AG04449 (cell line): ENCODE measurements around the gene ATP6V0B.

Experiments used
- CTCF ChIA-PET: fragments of 350-600 bp; formaldehyde crosslinking; extraction: SDS; loops from one replicate; lab custom pipeline; 2021; ENCODE audit warnings: antibody characterized with exemption; lab: Yijun Ruan, JAX
- POLR2A ChIA-PET: fragments of 400-600, 350-600 bp; formaldehyde crosslinking; extraction: SDS; loops from one replicate; lab custom pipeline; 2020; ENCODE audit warnings: antibody characterized with exemption, inconsistent platforms; lab: Yijun Ruan, JAX
- DNase-seq: peaks from one replicate; pipeline ENCODE4 v3.0.0-alpha.2; 2010; ENCODE audit warnings: low read depth, low spot score
- H3K4me3 ChIP-seq: 2 replicates; pipeline ENCODE4 v1.5.1; 2011; ENCODE audit warnings: low read depth, mild to moderate bottlenecking, control low read depth, low read length
- CTCF ChIP-seq: IDR thresholded peaks from one replicate; pipeline ENCODE4 v1.5.1; 2011; ENCODE audit warnings: mild to moderate bottlenecking, moderate library complexity, low read length, control low read depth, inconsistent platforms; ENCODE audit not compliant: insufficient read depth; ENCODE audit errors: missing control alignments

ATP6V0B gene

GRCh38 chr1:44025816-44026215, 51.1 kb downstream of the ATP6V0B start:
- DNase-seq: no peak
- no peak overlapping the region for H3K4me3 ChIP-seq
- POLR2A ChIA-PET: no interaction called here
- TF ChIP-seq CTCF: no peak
- CTCF ChIA-PET: interaction anchor here (0.6 to 15.1 kb wide), 4 partner anchors 10 to 22 kb away, joined by 3 to 170 read pairs (median 7); no protein-coding TSS in a partner anchor

- DNase-seq: no peak
- no peak overlapping the region for H3K4me3 ChIP-seq
- no peak for TF ChIP-seq CTCF
- CTCF ChIA-PET: interaction anchor here (1.0 to 12.3 kb wide), 4 partner anchors 9 to 21 kb away, joined by 4 to 195 read pairs (median 8); no protein-coding TSS in a partner anchor
- POLR2A ChIA-PET: interaction anchor here (0.9 kb wide), 1 partner anchor 10 kb away, joined by 3 read pairs; no protein-coding TSS in a partner anchor
Observed at GRCh38 chr1:44027320-44027719, 52.6 kb downstream of the ATP6V0B start.
